Measurements from ENCODE around the gene PCDHA5.

- TF ChIP-seq CTCF (IDR thresholded peaks at IDR 0.05): no peak
- TF ChIP-seq POLR2A (IDR thresholded peaks at IDR 0.05): no peak
Measured at GRCh38 chr5:140791089-140791488, 30.3 kb upstream of the PCDHA5 start.
